Ovary (tissue), 3 donors: ENCODE measurements around the gene LIPN.

Experiments used
- CTCF ChIP-seq, 3 donors: fragments of 450-650 bp in 2 of 3; fragments of 200-600 bp in 1 of 3; IDR thresholded peaks; one replicate each; pipeline versions ENCODE4 v1.5.1 to v1.8.0; 2016 to 2022; ENCODE audit warnings: antibody characterized with exemption in 3 of 3, mild to moderate bottlenecking in 1 of 3
- EP300 ChIP-seq: sonication (generic); formaldehyde crosslinking; IDR thresholded peaks from one replicate; pipeline ENCODE4 v1.6.1; 2017; ENCODE audit warnings: antibody characterized with exemption
- POLR2A ChIP-seq: fragments of 450-650 bp; IDR thresholded peaks from one replicate; pipeline ENCODE4 v1.6.1; 2017; ENCODE audit warnings: antibody characterized with exemption, mild to moderate bottlenecking, moderate library complexity
- donor health status: DM: no; HTN: no; CAD: no.

- TF ChIP-seq CTCF (IDR thresholded peaks at IDR 0.05) = no peak
- no peak for TF ChIP-seq POLR2A
- no peak for TF ChIP-seq EP300
Observed at GRCh38 chr10:88805924-88806323, 46.1 kb downstream of the LIPN start.
